ENCODE results near the gene CA4.

Gene CA4

DNA sequence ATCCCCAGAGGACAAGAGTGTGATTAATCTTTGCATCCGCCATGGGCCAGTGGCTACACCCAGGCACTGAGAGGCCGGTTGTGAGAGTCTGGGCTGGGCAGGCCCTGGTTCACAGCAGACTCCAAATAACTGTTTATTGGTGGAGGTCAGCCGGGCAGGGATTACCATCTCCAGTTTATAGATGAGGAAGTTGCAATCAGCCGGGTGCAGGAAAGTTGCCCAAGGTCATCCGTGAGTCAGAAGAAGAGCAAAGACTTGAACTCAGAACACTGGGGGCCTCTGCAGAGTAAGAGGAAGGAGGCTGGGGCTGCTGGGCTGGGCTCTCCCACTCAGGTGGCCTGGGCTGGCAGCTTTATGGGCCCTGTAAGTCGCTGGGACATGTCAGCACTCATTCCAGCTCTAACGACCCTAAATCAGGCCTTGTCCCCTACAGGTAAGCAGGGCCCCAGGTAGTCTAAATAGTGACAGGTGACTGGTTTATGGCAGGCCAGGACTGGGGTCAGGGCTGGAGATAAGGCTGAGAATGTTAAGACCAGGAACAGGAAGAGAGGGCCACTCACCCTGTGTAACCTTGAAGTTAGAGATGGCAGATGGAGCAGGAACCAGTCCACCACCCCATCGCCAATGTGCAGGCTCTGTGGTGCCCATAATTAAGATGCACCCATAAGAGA is 2.1 kb upstream of the CA4 start:
- no peak for DNase-seq

DNA sequence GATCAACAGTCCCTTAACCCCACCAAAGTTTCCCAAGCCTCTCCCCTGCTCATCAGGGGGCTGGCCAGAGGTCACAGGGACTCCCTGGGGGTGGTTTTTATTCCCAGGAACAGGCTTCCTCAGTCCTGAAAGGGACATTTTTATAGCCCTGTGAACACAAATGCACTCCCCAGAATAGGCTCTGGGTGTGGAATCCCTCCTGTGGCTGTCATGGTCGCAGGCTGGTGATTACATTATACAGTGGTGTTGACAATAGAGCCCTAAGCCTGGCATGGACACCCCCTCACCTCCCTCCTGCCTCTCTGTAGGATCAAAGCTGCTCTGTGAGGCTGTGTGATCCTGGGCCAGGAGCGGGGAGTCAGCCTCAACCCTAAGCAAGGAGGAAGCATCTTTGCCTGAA is 1.4 kb upstream of the CA4 start:
- no peak for DNase-seq
- in situ Hi-C loops (cut with HindIII; ENCODE audit: low pct_ligation_motif_present, low pct_unique_long_range_greater_than_20kb, low sequenced_read_pairs): no loop called here

More for the DNA sequence above, 2.1 kb upstream of the CA4 start:
- in situ Hi-C loops (cut with HindIII; ENCODE audit: low pct_ligation_motif_present, low pct_unique_long_range_greater_than_20kb, low sequenced_read_pairs): no loop called here

GRCh38 chr17:60151355-60151754 is 1.6 kb downstream of the CA4 start:
- no peak for DNase-seq
- in situ Hi-C loops (cut with HindIII; ENCODE audit: low pct_ligation_motif_present, low pct_unique_long_range_greater_than_20kb, low sequenced_read_pairs): no loop called here

DNA sequence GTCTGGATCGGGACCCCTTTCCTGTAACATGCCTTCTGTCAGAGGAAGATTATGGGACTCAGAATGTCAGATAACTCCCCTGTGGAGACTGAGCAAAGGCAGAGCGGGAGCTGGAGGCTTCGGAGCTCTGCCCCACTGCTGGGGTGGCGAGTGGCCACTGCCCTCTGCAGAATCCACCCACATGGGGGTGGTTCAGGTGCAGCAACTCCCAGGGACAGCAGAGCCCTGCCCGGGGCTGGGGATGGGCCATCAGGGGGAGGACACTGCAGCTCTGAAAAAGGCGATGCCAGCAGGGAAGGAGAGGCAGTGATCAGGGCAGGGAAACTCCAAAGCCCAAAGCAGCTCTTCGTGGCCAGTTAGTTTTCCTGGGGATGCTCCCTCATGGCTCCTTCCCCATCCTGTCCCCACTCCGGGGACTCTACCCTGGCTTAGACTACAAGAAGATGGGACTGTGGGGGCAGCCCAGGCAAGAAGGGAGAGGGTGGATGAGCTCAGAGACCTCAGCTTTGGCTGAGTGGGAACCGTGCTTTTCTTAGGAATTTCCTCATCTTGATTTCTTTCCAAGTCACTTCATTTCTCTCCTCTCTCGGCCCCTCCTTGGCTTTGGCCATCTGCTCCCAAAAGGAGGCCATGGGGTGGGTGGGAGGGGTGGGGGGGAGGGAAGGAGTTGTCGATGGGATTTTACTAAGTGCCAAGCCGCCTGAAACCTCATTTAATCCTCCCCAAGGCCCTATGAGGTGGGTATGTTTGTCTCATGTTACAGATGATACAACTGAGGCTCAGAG is 4.0 kb downstream of the CA4 start:
- no peak for DNase-seq
- in situ Hi-C loops (cut with HindIII; ENCODE audit: low pct_ligation_motif_present, low pct_unique_long_range_greater_than_20kb, low sequenced_read_pairs): no loop called here

GRCh38 chr17:60154616-60155426 is 5.0 kb downstream of the CA4 start:
- no peak for DNase-seq
- in situ Hi-C loops (cut with HindIII; ENCODE audit: low pct_ligation_motif_present, low pct_unique_long_range_greater_than_20kb, low sequenced_read_pairs): no loop called here

DNA sequence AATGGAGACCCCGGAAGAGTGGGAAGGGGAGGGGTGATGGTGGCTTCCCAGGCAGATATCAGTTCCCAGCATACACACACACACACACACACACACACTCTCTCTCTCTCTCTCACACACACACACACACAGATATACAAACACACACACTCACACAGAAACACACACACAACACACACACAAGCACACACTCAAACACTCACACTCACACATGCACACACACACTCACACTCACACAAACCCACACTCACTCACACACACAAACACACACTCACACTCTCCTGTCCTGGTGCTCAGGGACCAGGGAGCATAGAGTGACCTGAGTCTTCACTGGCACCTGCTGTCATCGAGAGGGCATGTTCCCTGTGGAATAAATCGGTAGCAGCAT is 5.6 kb downstream of the CA4 start:
- DNase-seq: no peak
- in situ Hi-C loops (cut with HindIII; ENCODE audit: low pct_ligation_motif_present, low pct_unique_long_range_greater_than_20kb, low sequenced_read_pairs): no loop called here

GRCh38 chr17:60155815-60156214 is 6.0 kb downstream of the CA4 start:
- in situ Hi-C loops (cut with HindIII; ENCODE audit: low pct_ligation_motif_present, low pct_unique_long_range_greater_than_20kb, low sequenced_read_pairs): no loop called here
- no peak for DNase-seq

- in situ Hi-C loops (cut with HindIII; ENCODE audit: low pct_ligation_motif_present, low pct_unique_long_range_greater_than_20kb, low sequenced_read_pairs): no loop called here
- DNase-seq: no peak
Measured at GRCh38 chr17:60156746-60157145, 7.0 kb downstream of the CA4 start.

- DNase-seq: no peak
- in situ Hi-C loops (cut with HindIII; ENCODE audit: low pct_ligation_motif_present, low pct_unique_long_range_greater_than_20kb, low sequenced_read_pairs): no loop called here
Measured at GRCh38 chr17:60157487-60158040, 7.8 kb downstream of the CA4 start.

DNA sequence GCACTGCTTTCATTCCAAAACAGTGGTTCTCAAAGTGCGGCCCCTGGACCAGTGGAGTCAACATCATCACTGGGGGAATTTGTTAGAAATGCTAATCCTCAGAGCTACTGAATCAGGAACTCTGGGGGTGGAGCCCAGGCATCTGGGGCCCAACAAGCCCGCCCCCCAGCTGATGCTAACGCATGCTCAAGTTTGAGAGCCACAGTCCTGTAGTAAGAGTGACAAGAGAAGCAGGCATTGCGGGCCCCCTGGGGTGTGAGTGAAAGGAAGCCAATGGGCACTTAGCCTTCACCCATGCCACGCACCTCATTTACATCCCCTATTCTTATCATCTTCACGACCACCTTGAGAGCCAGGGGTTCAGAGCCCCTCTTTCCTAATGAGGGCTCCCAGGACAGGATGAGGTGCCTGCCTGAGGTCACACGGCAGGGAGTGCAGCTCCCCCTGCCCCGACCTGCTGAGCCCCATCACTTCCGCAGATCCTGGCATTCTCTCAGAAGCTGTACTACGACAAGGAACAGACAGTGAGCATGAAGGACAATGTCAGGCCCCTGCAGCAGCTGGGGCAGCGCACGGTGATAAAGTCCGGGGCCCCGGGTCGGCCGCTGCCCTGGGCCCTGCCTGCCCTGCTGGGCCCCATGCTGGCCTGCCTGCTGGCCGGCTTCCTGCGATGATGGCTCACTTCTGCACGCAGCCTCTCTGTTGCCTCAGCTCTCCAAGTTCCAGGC is 9.1 kb downstream of the CA4 start:
- in situ Hi-C loops (cut with HindIII; ENCODE audit: low pct_ligation_motif_present, low pct_unique_long_range_greater_than_20kb, low sequenced_read_pairs): no loop called here

DNA sequence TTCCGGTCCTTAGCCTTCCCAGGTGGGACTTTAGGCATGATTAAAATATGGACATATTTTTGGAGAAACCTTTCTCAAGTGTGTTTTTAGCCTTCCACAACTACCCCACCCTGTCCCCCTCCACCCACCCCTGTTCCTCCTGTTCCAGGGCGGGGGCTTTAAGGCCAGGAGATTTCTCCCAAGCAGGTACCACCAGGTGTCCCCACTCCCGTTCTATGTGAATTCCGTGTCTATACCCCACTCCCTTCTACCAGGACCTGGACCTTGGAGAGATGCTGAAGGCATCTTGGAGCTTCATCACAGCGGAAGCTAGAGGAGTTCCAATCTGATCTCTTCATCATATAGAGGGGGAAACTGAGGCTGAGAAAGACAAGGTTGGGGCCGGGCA is 9.7 kb downstream of the CA4 start:
- DNase-seq: no peak
- in situ Hi-C loops (cut with HindIII; ENCODE audit: low pct_ligation_motif_present, low pct_unique_long_range_greater_than_20kb, low sequenced_read_pairs): no loop called here

More for the DNA sequence above, 9.1 kb downstream of the CA4 start:
- DNase-seq: no peak

DNA sequence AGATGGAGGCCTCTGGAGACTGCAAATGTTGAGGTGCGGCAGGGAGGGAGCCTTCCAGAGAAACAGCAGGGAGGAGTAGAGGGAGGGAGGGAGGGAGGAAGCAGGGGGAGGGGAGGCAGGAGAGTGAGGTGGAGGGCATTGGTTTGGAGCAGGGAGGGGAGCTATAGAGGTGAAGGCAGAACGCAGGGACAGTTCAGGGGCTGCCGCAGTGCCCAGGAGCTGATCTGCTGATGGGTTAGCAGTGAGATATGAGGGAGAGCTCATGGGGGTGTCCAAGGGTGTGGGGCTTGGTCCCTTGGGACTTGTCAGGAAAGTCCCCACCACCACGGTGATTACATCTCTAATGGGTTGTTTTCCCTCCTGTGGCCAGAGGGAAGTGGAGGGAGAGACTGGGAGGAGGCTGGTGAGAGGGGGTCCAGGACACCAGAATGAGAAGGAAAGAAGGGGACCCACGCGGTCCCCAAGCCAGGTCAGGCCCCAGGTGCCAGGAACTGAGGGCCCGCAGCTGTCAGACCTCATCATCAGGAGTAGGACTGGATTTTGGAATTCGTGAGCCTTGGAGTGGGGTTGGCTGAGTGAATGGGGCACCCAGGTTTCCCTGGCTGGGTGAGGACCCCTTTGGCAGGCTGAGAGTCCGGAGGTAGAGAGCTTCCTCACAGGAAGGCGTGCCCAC is 11.2 kb downstream of the CA4 start:
- no peak for DNase-seq
- in situ Hi-C loops (cut with HindIII; ENCODE audit: low pct_ligation_motif_present, low pct_unique_long_range_greater_than_20kb, low sequenced_read_pairs): no loop called here

GRCh38 chr17:60161598-60162330 is 12.0 kb downstream of the CA4 start:
- in situ Hi-C loops (cut with HindIII; ENCODE audit: low pct_ligation_motif_present, low pct_unique_long_range_greater_than_20kb, low sequenced_read_pairs): no loop called here
- no peak for DNase-seq

- no peak for DNase-seq
Measured at GRCh38 chr17:60163108-60163784, 13.5 kb downstream of the CA4 start.

GRCh38 chr17:60164164-60164563 is 14.4 kb downstream of the CA4 start:
- in situ Hi-C loops (cut with HindIII; ENCODE audit: low pct_ligation_motif_present, low pct_unique_long_range_greater_than_20kb, low sequenced_read_pairs): no loop called here
- no peak for DNase-seq

More at GRCh38 chr17:60163108-60163784, 13.5 kb downstream of the CA4 start:
- in situ Hi-C loops (cut with HindIII; ENCODE audit: low pct_ligation_motif_present, low pct_unique_long_range_greater_than_20kb, low sequenced_read_pairs): no loop called here

DNA sequence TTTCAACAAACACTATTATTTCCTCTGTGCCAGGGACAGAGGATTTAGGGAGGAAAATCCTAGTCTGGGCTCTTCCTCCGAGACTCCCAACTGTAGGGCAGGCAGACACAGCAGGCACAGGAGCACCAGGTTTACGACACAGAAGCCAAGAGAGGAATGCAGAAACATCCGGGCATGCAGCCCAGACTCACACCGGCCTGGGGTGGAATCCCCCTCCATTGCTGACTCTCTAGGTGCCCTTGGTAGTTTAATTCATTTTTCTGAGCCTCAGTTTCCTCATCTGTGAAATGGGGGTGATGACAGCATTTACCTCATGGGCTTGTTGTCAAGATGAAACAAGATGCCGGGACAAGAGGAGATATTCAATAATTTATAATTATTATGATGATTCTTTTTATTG is 14.9 kb downstream of the CA4 start:
- no peak for DNase-seq
- in situ Hi-C loops (cut with HindIII; ENCODE audit: low pct_ligation_motif_present, low pct_unique_long_range_greater_than_20kb, low sequenced_read_pairs): no loop called here

DNA sequence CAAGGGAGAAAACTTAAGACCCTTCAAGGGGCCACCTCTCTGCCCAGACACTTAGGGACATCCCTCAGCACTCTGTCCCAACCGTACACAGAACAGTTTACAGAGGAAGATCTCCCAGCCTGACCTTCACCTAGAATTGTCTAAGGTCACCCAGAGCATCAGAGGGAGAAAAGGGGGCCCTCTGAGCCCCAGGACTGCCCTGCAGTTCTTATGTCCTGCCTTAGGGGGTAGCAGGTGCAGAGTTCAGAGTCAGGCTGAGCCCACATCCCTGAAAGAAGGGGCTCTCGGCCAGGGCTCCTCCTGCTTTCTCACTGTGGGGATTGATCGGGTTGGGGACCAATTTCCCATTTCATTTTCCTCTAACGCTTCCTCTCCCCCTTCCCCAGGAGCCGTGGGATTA is 15.4 kb downstream of the CA4 start:
- in situ Hi-C loops (cut with HindIII; ENCODE audit: low pct_ligation_motif_present, low pct_unique_long_range_greater_than_20kb, low sequenced_read_pairs): no loop called here

More for the DNA sequence above, 15.4 kb downstream of the CA4 start:
- no peak for DNase-seq

Measured in ACHN (cell line).